Prostate gland (tissue), 2 donors: ENCODE measurements around the gene M1AP.

ENCODE experiments used
- CTCF ChIP-seq, 4 experiments: fragments of 200-600 bp in 2 of 4; fragments of 450-650 bp in 2 of 4; sonication (generic) in 2 of 4; IDR thresholded peaks; 1 replicate in 3 of 4; 2 replicates in 1 of 4; pipeline ENCODE4 v1.5.1; 2016 to 2019; ENCODE audit warnings: antibody characterized with exemption in 4 of 4, mild to moderate bottlenecking in 2 of 4, moderate library complexity in 2 of 4
- POLR2A ChIP-seq: fragments of 450-650 bp; IDR thresholded peaks from one replicate; pipeline ENCODE4 v1.6.1; 2016; ENCODE audit warnings: antibody characterized with exemption, mild to moderate bottlenecking
- POLR2AphosphoS5 ChIP-seq: sonication (generic); formaldehyde crosslinking; IDR thresholded peaks from one replicate; pipeline ENCODE4 v1.6.1; 2017; ENCODE audit warnings: antibody characterized with exemption

DNA sequence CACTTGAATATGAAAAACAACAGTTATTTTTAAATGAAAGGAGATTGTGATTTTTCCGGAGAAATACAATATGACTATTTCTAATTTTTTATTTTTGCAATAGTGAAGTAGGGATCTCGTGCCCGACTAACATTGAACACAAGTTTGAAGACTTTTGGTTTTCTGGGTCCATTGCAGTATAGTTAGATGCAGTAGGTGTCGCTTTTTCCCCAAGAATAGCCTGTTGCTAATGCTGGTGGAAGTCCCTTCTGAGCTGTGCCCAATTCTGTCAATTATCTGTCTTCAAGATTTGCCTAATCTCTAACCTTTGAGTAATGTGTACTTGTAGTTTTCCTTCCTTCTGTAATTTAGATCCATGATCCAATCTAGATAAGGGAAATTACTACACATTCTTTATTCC lies 42.4 kb upstream of the M1AP start:
- no peak for TF ChIP-seq POLR2A
- peak in 3 of 4 experiments; percentile 28 to 70 (median 57) for TF ChIP-seq CTCF (IDR thresholded peaks at IDR 0.05)
- no peak for TF ChIP-seq POLR2AphosphoS5
